Mesothelial cell of epicardium (in vitro differentiated cells): ENCODE measurements around the gene SPINK5. TPM values are rescaled to one million over a fixed set of nuclear protein-coding genes. Genes with fewer than 3 reads are reported as not detected.

Experiments used
- DNase-seq, 2 experiments: peaks; one replicate each; pipeline ENCODE4 v3.0.0; 2021; ENCODE audit warnings: low spot score in 2 of 2; ENCODE audit not compliant: unreplicated experiment in 2 of 2
- H3K27ac Mint-ChIP-seq: 2 replicates; pipeline ENCODE4 v1.8.0; 2021; ENCODE audit warnings: mixed read lengths
- H3K27me3 Mint-ChIP-seq: 2 replicates; pipeline ENCODE4 v1.8.0; 2021; ENCODE audit warnings: low read depth, mixed read lengths
- H3K36me3 Mint-ChIP-seq: 2 replicates; pipeline ENCODE4 v1.8.0; 2021; ENCODE audit warnings: mixed read lengths
- H3K4me1 Mint-ChIP-seq: 2 replicates; pipeline ENCODE4 v1.8.0; 2021; ENCODE audit warnings: mixed read lengths
- H3K4me3 Mint-ChIP-seq: 2 replicates; pipeline ENCODE4 v1.8.0; 2021; ENCODE audit warnings: mild to moderate bottlenecking, moderate library complexity, mixed read lengths
- H3K9me3 Mint-ChIP-seq: 2 replicates; pipeline ENCODE4 v1.8.0; 2021; ENCODE audit warnings: mixed read lengths
- total RNA-seq: library from RNA; stranded (reverse); gene quantifications from 3 replicates; pipeline ENCODE4 v1.2.1, GENCODE V29; 2021
- TF ChIP-seq, protein P1 (sequence below): fragments of 200-600 bp; sonication (generic); IDR thresholded peaks from one replicate; pipeline ENCODE4 v1.5.0; 2021; ENCODE audit warnings: antibody characterized with exemption; ENCODE audit not compliant: unreplicated experiment

The SPINK5 gene
- total RNA-seq, 1 donor from 2014 or later = 20.8 TPM

DNA sequence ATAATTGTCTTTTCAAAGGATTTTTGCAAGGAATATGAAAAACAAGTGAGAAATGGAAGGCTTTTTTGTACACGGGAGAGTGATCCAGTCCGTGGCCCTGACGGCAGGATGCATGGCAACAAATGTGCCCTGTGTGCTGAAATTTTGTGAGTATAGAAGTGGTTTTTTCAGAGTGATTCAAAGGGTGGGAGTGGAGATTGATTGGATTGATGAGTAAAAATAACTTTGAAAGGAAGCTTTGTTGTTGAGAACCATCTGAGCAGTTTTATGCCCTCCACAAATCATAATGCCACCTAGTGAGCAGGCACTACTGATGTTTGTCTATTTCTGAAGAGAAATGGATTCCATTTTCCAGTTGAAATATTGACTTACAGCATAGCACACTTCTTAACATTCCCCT, 30.6 kb downstream of the SPINK5 start:
- Mint-ChIP-seq H3K27me3 (no peaks in the 10 kb centered on the region), H3K9me3 (no peaks in the 10 kb centered on the region), H3K4me1 (peaks cover 9% of the 10 kb centered on the region), H3K4me3 (no peak overlapping the region), H3K36me3 (peaks cover 28% of the 10 kb centered on the region), H3K27ac (no peak overlapping the region)
- TF ChIP-seq, protein P1, sequence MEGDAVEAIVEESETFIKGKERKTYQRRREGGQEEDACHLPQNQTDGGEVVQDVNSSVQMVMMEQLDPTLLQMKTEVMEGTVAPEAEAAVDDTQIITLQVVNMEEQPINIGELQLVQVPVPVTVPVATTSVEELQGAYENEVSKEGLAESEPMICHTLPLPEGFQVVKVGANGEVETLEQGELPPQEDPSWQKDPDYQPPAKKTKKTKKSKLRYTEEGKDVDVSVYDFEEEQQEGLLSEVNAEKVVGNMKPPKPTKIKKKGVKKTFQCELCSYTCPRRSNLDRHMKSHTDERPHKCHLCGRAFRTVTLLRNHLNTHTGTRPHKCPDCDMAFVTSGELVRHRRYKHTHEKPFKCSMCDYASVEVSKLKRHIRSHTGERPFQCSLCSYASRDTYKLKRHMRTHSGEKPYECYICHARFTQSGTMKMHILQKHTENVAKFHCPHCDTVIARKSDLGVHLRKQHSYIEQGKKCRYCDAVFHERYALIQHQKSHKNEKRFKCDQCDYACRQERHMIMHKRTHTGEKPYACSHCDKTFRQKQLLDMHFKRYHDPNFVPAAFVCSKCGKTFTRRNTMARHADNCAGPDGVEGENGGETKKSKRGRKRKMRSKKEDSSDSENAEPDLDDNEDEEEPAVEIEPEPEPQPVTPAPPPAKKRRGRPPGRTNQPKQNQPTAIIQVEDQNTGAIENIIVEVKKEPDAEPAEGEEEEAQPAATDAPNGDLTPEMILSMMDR = no peak
- DNase-seq = no peak

DNA sequence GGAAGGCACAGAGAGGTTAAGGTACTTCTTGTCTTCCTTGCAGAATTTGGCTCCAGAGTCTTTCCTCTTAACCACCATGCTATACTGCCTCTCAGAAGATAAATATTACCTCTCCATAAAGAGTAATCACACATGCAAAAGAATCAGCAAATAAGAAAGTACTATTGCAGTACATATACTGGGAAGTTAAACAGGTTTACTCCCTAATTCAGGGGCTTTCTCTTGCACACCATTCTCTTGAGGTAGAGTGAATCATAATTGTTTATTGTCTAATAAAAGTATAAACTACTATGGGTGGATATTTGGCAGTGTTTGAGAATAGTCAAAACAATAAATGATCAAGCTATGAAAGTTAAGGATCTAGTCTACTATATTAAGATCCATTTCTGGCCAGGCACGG, 40.4 kb downstream of the SPINK5 start:
- no peak for DNase-seq
- no peak overlapping the region for H3K4me3 Mint-ChIP-seq
- no peaks in the 10 kb centered on the region for H3K9me3 Mint-ChIP-seq
- H3K4me1 Mint-ChIP-seq = no peaks in the 10 kb centered on the region
- H3K27ac Mint-ChIP-seq = no peak overlapping the region
- H3K36me3 Mint-ChIP-seq = peaks cover 33% of the 10 kb centered on the region
- TF ChIP-seq, protein P1 = no peak
- H3K27me3 Mint-ChIP-seq = no peaks in the 10 kb centered on the region

GRCh38 chr5:148107608-148108007, 43.8 kb downstream of the SPINK5 start:
- no peak overlapping the region for H3K27ac Mint-ChIP-seq
- no peaks in the 10 kb centered on the region for H3K9me3 Mint-ChIP-seq
- H3K27me3 Mint-ChIP-seq = no peaks in the 10 kb centered on the region
- H3K4me3 Mint-ChIP-seq = no peak overlapping the region
- H3K4me1 Mint-ChIP-seq = no peaks in the 10 kb centered on the region
- H3K36me3 Mint-ChIP-seq = peaks cover 24% of the 10 kb centered on the region
- no peak for DNase-seq
- TF ChIP-seq, protein P1 = no peak

DNA sequence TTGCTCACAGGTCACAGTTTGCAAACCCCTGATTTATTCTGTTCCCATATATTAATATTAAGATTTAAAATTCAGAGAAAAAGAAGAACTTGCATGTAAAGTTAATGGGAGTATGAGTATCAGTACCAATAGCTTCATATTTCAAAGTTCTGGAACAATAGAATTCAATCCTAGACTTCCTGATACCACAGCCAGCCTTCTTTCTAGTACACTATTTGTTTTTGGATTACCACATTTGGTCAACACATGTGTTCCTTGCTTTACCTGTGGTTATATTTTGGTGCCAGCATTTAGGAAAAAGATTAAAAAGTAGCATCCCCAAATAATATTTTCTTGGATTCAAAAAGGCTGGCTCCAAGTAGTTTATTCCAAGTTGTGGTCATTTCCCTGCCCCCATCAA, 49.5 kb downstream of the SPINK5 start:
- Mint-ChIP-seq H3K27ac (no peak overlapping the region), H3K4me3 (no peak overlapping the region), H3K4me1 (no peaks in the 10 kb centered on the region), H3K27me3 (no peaks in the 10 kb centered on the region), H3K9me3 (no peaks in the 10 kb centered on the region), H3K36me3 (peaks cover 36% of the 10 kb centered on the region)
- no peak for DNase-seq
- TF ChIP-seq, protein P1 = no peak

GRCh38 chr5:148120317-148120716, 56.5 kb downstream of the SPINK5 start:
- Mint-ChIP-seq H3K27me3 (no peaks in the 10 kb centered on the region), H3K27ac (no peak overlapping the region), H3K4me1 (no peaks in the 10 kb centered on the region), H3K36me3 (peaks cover 40% of the 10 kb centered on the region), H3K4me3 (no peak overlapping the region), H3K9me3 (no peaks in the 10 kb centered on the region)
- TF ChIP-seq, protein P1 = no peak
- no peak for DNase-seq

GRCh38 chr5:148125641-148126040, 61.9 kb downstream of the SPINK5 start:
- Mint-ChIP-seq H3K9me3 (peaks cover 6% of the 10 kb centered on the region), H3K4me3 (no peak overlapping the region), H3K36me3 (peaks cover 25% of the 10 kb centered on the region), H3K4me1 (no peaks in the 10 kb centered on the region), H3K27ac (no peak overlapping the region), H3K27me3 (no peaks in the 10 kb centered on the region)
- no peak for DNase-seq
- TF ChIP-seq, protein P1 = no peak
